ENCODE data around the gene CCDC141.

DNA sequence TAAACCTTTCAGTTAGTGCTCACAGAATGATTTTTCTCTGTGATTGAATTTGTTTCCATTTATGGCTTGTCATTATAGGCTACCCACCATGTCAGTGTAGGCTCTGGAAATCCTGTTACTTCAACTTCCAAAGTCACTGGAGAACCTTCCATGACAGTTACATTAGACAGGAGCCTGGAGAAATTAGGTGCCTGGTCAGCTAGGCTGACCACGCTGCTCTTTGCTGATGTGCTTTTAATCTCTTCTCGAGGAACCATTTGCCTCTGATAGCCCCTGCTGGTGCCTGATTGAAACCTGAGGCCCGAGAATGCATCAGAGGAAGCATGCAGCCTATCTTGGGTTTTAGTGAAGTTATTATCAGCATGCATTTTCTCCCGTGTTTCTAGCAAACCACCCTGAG, 213.1 kb downstream of the CCDC141 start:
- TF ChIP-seq, protein P1, sequence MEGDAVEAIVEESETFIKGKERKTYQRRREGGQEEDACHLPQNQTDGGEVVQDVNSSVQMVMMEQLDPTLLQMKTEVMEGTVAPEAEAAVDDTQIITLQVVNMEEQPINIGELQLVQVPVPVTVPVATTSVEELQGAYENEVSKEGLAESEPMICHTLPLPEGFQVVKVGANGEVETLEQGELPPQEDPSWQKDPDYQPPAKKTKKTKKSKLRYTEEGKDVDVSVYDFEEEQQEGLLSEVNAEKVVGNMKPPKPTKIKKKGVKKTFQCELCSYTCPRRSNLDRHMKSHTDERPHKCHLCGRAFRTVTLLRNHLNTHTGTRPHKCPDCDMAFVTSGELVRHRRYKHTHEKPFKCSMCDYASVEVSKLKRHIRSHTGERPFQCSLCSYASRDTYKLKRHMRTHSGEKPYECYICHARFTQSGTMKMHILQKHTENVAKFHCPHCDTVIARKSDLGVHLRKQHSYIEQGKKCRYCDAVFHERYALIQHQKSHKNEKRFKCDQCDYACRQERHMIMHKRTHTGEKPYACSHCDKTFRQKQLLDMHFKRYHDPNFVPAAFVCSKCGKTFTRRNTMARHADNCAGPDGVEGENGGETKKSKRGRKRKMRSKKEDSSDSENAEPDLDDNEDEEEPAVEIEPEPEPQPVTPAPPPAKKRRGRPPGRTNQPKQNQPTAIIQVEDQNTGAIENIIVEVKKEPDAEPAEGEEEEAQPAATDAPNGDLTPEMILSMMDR (IDR thresholded peaks at IDR 0.05; ENCODE audit: low read depth, low read length, poor library complexity, severe bottlenecking) = no peak
- no peak for TF ChIP-seq EZH2phosphoT487 (IDR thresholded peaks at IDR 0.05; ENCODE audit: borderline replicate concordance, low read length)
